Vagina (tissue), 2 donors: Measurements from ENCODE around the gene IQSEC1.

ENCODE experiments used
- CTCF ChIP-seq, 3 experiments: fragments of 450-650 bp in 2 of 3; fragments of 200-600 bp in 1 of 3; sonication (generic) in 1 of 3; IDR thresholded peaks; one replicate each; pipeline ENCODE4 v1.5.1; 2017 to 2019; ENCODE audit warnings: antibody characterized with exemption in 3 of 3, mild to moderate bottlenecking in 2 of 3, moderate library complexity in 2 of 3
- POLR2A ChIP-seq, 2 donors: fragments of 450-650 bp; IDR thresholded peaks; one replicate each; pipeline ENCODE4 v1.6.1; 2017; ENCODE audit warnings: antibody characterized with exemption in 2 of 2, mild to moderate bottlenecking in 2 of 2, moderate library complexity in 2 of 2

- TF ChIP-seq CTCF (IDR thresholded peaks at IDR 0.05) (no peak), POLR2A (IDR thresholded peaks at IDR 0.05) (no peak)
Measured at GRCh38 chr3:13064964-13065363, 8.3 kb downstream of the IQSEC1 start.
